GM18907 (cell line): ENCODE measurements around the gene SUN1.
A peak's percentile ranks its signal among the peaks of the same experiment; 100 is the strongest.
"Not testable (repeated sequence)": the region's sequence is repeated elsewhere in the genome, so short reads cannot be mapped to it uniquely, and the experiment has no call there.

Experiments
- ATAC-seq: cut with Tn5 transposase; IDR thresholded peaks from one replicate; pipeline ENCODE4 v1.9.1; 2021; ENCODE audit warnings: mild to moderate bottlenecking, moderate library complexity; ENCODE audit not compliant: unreplicated experiment

Gene SUN1, protein sequence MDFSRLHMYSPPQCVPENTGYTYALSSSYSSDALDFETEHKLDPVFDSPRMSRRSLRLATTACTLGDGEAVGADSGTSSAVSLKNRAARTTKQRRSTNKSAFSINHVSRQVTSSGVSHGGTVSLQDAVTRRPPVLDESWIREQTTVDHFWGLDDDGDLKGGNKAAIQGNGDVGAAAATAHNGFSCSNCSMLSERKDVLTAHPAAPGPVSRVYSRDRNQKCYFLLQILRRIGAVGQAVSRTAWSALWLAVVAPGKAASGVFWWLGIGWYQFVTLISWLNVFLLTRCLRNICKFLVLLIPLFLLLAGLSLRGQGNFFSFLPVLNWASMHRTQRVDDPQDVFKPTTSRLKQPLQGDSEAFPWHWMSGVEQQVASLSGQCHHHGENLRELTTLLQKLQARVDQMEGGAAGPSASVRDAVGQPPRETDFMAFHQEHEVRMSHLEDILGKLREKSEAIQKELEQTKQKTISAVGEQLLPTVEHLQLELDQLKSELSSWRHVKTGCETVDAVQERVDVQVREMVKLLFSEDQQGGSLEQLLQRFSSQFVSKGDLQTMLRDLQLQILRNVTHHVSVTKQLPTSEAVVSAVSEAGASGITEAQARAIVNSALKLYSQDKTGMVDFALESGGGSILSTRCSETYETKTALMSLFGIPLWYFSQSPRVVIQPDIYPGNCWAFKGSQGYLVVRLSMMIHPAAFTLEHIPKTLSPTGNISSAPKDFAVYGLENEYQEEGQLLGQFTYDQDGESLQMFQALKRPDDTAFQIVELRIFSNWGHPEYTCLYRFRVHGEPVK

GRCh38 chr7:832167-832967, at the start of gene SUN1:
Gene SUN1 (plus strand): TSS chr7:832476. CDS start chr7:832525, 49 bp downstream.
- peak; percentile 46 for ATAC-seq

DNA sequence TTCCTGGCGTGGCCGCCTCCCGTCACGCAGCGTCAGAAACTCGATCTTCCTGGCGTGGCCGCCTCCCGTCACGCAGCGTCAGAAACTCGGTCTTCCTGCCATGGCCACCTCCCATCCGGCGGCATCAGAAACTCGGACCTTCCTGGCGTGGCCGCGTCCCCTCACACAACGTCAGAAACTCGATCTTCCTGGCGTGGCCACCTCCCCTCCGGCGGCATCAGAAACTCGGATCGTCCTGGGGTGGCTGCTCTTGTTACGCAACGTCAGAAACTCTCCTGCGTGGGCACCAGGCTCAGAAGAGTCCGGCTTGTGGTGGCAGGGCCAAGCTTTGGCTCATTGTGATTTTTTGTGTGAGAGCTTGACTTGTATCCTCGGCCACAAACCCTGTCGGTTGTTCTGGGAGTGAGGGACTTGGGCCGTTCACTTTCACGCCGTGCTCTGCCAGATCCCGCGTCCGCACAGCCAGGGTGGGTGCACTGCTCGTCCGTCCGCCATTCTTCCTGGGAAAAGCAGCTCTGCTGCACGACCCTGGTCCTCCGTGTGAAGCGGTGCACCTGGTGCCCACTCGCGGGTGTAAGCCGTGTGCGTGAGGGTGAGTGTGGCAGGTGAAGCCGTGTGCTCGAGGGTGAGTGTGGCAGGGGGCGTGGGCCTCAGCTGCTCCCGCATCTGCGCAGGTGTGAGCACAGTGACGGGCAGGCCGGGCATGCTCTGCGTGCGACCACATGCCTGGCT, 49.4 kb upstream of the SUN1 start:
- no peak for ATAC-seq

DNA sequence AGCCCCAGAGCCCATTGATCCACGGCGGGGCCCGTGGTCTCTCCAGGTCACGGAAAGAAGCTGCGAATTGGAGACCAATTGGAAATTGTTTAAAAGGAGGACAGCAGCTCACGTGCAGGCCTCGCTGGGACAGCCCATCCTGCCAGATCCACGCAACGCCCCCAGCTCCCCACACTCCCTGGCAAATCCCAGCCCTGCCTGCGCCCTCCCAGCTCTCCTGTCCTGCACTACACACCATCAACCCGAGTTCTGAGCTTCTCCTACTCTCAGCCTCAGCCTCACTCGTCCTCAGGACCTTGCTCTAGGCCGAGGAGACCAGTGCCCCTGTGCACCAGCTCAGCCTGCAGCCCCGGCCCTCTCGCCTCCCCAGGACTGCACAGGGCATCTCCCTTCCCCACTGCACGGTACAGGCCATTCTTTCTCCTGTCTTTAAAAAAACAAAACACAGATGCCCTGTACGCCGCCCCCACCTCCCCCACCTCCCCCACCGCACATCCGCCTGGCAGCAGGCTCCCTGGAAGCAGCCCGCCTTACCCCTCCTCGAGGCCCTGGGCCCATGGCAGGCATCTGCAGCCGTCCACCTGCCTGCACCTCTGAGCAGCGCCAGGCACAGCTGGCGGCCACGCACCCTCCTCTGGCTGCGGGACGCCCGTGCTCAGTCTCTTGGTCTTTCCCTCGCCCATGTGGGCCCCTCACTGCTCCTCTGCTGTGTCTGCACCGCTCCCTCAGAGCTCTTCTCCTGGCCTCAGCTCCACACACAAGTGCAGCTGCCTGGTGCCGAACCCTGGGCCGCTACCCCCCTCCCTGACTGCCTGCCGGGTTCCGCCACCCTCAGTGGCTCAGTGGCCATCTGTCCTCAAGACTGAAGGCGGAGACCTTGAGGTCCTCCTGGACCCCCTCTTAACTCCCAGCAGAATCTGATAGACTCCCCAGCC, 48.5 kb upstream of the SUN1 start:
- no peak for ATAC-seq

GRCh38 chr7:784971-785370, 47.3 kb upstream of the SUN1 start:
- ATAC-seq, result no peak

GRCh38 chr7:785416-785815, 46.9 kb upstream of the SUN1 start:
- no peak for ATAC-seq

GRCh38 chr7:786472-787255, 45.6 kb upstream of the SUN1 start:
- no peak for ATAC-seq

- no peak for ATAC-seq
Observed at GRCh38 chr7:787332-788240, 44.7 kb upstream of the SUN1 start.

DNA sequence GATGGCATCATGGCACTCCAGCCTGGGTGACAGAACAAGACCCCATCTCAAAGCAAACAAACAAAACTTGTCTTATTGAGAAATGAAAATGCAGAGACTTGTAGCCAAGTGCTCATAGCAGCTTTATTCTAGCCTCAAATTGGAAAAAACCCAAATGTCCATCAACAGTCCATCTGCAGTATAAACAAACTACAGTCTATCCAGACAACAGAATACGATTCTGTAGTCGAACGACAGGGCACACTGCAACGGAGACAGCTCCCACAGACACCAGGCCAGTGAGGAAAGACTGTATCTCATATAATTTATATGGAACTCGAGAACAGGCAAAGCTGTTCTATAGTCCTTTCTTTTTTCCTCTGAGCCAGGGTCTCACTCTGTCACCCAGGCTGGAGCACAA, 40.8 kb upstream of the SUN1 start:
- ATAC-seq, result no peak

- no peak for ATAC-seq
Observed at GRCh38 chr7:794207-794606, 38.1 kb upstream of the SUN1 start.

DNA sequence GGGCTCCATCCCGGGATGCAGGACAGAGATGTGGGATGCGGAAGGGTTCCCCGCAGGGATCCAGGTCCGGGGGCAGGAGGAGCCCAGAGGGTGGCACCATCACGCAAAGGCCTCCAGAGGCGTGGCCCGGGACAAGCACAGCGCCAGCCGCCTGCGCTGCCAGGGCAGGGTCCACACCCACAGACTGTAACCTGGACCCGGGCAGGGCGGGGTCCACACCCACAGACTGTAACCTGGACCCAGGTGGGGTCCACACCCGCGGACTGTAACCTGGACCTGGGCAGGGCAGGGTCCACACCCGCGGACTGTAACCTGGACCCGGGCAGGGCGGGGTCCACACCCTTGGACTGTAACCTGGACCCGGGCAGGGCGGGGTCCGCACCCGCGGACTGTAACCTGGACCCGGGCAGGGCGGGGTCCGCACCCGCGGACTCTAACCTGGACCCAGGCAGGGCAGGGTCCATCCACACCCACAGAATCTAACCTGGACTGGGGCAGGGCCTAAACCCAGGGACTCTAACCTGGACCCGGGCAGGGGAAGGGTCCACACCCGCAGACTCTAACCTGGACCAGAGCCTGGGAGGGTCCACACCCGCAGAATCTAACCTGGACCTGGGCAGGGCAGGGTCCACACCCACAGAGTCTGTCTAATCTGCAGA, 37.5 kb upstream of the SUN1 start:
- no peak for ATAC-seq

- not testable (repeated sequence) for ATAC-seq
Observed at GRCh38 chr7:796434-797169, 35.7 kb upstream of the SUN1 start.

DNA sequence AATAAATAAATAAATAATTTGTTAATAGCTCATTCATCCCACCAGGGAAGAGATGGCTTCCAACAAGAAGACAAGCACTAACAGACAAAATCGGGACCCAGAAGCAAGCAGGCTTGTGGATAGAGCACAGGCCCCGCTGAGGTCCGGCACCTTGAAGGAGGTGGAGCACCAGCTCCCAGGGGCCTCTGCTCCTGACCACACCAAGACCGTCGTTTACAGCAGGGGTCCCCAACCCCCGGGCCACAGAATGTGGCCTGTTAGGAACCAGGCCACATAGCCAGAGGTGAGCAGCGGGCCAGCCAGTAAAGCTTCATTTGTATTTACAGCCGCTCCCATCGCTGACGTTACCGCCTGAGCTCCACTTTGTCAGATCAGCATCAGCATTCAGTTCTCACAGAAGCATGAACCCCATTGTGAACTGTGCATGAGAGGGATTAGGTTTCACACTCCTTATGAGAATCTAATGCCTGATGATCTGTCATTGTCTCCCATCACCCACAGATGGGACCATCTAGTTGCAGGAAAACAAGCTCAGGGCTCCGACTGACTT, 33.3 kb upstream of the SUN1 start:
- no peak for ATAC-seq

DNA sequence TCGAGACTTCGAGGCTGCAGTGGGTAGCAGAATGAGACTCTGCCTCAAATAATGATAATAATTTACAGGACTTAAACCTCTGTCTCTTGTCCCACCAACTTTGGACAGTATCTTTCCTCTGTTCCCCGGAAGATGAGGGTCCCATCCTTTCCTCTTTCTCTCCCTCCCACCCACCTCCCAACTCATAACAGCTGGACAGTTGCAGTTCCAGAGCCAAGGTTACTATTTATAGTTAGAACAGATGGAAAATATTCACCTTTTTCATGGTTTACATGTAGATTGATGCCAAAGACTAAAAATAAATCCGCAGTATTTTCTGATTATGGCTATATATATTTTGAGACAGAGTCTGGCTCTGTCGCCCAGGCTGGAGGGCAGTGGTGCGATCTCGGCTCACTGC, 31.6 kb upstream of the SUN1 start:
- ATAC-seq, result no peak

GRCh38 chr7:801351-801750, 30.9 kb upstream of the SUN1 start:
- not testable (repeated sequence) for ATAC-seq

DNA sequence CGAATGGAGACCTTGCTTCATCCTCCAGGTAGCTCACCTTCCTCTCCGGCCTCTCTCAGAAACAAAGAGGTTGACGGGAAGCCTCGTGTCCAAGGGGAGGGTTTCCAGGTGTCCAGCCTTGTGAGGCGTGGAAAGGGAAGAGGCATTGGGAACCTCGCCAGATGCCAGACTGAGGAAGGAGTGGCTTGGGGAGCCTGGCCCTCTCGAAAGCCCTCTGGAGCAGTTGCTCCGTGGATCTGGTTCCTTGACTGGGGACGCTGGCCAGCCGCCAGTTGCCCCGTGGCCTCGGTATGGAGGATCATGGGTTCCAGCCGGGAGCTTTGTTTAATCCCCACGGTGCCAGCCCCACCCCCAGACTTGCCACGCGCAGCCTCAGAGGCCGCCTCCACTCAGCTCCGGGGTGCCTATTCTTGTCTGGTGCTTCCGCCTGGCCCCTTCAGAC, 30.3 kb upstream of the SUN1 start:
- no peak for ATAC-seq
